22Rv1 (cell line): Measurements from ENCODE around the gene ATP2A3.

Source experiments
- ZFX ChIP-seq: fragments of 450-650 bp; IDR thresholded peaks from 2 replicates; pipeline ENCODE4 v1.6.1; 2017; ENCODE audit warnings: antibody characterized with exemption, borderline replicate concordance
- TF ChIP-seq, protein P1 (sequence below): fragments of 450-650 bp; IDR thresholded peaks from 2 replicates; pipeline ENCODE4 v1.5.1; 2017; ENCODE audit warnings: mild to moderate bottlenecking

DNA sequence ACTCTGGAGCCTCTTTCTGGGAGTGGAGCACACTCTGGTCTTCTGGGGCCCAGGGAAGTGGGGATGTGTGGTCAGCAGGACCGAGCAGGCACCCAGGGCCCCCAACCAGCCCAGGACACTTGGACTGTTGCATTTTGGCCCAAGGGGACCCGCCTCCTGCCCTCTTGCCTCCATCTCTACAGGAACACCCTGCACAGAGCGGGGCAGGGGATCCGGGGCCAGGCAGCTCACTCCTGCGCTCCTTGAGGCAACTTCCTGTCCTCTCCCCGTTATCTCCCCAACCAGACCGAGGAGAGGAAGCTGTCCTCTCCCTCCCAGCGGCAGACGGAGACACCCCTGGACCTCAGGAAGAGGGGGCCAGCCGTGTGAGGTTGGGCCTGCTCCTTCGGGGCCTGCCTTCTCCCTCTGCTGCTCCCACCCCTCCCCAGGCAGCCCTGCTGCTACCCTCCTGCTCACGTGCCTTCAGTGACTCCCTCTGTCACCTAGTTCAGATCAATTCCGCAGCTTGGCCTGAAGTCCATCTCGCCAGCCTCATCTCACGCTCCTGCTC is 10.0 kb upstream of the ATP2A3 start:
- TF ChIP-seq, protein P1, sequence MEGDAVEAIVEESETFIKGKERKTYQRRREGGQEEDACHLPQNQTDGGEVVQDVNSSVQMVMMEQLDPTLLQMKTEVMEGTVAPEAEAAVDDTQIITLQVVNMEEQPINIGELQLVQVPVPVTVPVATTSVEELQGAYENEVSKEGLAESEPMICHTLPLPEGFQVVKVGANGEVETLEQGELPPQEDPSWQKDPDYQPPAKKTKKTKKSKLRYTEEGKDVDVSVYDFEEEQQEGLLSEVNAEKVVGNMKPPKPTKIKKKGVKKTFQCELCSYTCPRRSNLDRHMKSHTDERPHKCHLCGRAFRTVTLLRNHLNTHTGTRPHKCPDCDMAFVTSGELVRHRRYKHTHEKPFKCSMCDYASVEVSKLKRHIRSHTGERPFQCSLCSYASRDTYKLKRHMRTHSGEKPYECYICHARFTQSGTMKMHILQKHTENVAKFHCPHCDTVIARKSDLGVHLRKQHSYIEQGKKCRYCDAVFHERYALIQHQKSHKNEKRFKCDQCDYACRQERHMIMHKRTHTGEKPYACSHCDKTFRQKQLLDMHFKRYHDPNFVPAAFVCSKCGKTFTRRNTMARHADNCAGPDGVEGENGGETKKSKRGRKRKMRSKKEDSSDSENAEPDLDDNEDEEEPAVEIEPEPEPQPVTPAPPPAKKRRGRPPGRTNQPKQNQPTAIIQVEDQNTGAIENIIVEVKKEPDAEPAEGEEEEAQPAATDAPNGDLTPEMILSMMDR = no peak
- no peak for TF ChIP-seq ZFX
